PC-3 (cell line): ENCODE measurements around the gene FAM168A.

Experiments
- EZH2 ChIP-seq: fragments of 300-600 bp; sonication (generic); IDR thresholded peaks from one replicate; pipeline ENCODE4 v1.6.1; 2017; ENCODE audit warnings: antibody characterized with exemption, mild to moderate bottlenecking, low read length; ENCODE audit not compliant: unreplicated experiment
- EZH2phosphoT487 ChIP-seq: fragments of 300-600 bp; sonication (generic); IDR thresholded peaks from 2 replicates; pipeline ENCODE4 v1.6.1; 2018; ENCODE audit warnings: mild to moderate bottlenecking, antibody characterized with exemption, low read length, borderline replicate concordance
- TF ChIP-seq, protein P1 (sequence below): fragments of 300-600 bp; sonication (generic); conservative IDR thresholded peaks from 2 replicates; pipeline ENCODE4 v1.5.1; 2017; ENCODE audit warnings: antibody characterized with exemption, low read depth, mild to moderate bottlenecking, low read length

DNA sequence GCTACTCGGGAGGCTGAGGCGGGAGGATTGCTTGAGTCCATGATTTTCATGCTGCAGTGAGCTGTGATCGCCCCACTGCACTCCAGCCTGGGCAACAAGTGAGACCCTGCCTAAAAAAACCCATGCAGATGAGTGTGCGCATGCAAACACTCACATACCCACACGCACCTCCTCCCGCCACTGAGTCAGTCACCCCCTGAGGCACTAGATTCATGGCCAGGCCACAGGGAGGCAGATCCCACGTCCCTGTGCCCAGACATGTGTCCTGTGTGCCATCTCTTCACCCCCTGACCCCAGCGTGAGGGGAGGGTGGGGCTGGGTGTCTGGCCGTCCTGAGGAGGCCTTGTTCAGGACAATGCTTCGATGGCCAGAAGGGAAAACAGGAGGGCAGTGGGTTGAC, 206.2 kb downstream of the FAM168A start:
- TF ChIP-seq, protein P1, sequence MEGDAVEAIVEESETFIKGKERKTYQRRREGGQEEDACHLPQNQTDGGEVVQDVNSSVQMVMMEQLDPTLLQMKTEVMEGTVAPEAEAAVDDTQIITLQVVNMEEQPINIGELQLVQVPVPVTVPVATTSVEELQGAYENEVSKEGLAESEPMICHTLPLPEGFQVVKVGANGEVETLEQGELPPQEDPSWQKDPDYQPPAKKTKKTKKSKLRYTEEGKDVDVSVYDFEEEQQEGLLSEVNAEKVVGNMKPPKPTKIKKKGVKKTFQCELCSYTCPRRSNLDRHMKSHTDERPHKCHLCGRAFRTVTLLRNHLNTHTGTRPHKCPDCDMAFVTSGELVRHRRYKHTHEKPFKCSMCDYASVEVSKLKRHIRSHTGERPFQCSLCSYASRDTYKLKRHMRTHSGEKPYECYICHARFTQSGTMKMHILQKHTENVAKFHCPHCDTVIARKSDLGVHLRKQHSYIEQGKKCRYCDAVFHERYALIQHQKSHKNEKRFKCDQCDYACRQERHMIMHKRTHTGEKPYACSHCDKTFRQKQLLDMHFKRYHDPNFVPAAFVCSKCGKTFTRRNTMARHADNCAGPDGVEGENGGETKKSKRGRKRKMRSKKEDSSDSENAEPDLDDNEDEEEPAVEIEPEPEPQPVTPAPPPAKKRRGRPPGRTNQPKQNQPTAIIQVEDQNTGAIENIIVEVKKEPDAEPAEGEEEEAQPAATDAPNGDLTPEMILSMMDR = no peak
- TF ChIP-seq EZH2 (no peak), EZH2phosphoT487 (no peak)
